Measurements from ENCODE around the gene CACHD1.

DNA sequence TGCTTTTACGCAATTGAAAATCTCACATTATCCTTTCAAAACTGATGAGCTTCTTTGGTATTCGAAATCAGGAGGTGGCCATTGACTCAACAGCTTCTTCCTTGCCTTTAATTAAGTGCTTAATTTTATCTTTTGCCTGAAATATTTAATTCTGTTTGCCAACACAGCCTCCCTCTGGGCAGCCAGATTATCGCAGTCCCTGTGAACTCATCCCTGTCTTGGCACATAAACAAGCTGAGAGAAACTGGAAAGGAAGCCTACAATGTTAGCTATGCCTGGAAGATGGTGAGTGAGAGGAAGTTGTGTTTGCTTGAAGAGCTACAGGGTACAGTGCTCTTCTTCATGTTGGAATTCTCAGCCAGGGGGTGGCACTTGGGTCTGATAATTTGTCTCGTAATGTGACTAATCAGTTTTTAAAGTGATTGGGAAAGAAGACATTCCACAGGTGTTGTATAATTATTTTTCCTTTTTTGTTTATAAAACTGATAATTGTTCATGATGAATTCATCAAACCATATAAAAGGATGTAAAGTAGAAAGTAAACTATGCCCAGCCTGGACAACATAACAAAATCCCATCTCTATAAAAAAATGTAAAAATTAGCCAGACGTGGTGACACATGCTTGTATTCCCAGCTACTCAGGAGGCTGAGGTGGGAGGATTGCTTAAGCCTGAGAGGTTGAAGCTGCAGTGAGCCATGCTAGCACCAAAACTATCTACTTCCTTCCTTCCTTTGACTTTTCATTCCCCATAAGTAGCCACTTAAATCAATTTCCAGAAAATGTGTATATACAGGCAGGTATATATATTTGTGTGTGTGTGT, 184.8 kb downstream of the CACHD1 start:
- TF ChIP-seq CHD1 (IDR thresholded peaks at IDR 0.05; ENCODE audit: low read depth, low read length) (no peak), CTCF (conservative IDR thresholded peaks at IDR 0.05; ENCODE audit: low read depth, low read length) (no peak), POLR2A (IDR thresholded peaks at IDR 0.05; ENCODE audit: low read depth, low read length) (no peak)
- TF ChIP-seq, protein P1, sequence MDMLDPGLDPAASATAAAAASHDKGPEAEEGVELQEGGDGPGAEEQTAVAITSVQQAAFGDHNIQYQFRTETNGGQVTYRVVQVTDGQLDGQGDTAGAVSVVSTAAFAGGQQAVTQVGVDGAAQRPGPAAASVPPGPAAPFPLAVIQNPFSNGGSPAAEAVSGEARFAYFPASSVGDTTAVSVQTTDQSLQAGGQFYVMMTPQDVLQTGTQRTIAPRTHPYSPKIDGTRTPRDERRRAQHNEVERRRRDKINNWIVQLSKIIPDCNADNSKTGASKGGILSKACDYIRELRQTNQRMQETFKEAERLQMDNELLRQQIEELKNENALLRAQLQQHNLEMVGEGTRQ (IDR thresholded peaks at IDR 0.05; ENCODE audit: low read depth, low read length), result no peak
